GM12872 (cell line): ENCODE data around the gene PKIG.

ENCODE experiments used
- TF ChIP-seq, protein P1 (sequence below): IDR thresholded peaks from 3 replicates; pipeline ENCODE4 v1.5.1; 2011; ENCODE audit warnings: low read depth, mild to moderate bottlenecking, low read length, moderate library complexity; ENCODE audit not compliant: insufficient read depth

PKIG gene

GRCh38 chr20:44590980-44591778, 8.8 kb downstream of the PKIG start:
- TF ChIP-seq, protein P1, sequence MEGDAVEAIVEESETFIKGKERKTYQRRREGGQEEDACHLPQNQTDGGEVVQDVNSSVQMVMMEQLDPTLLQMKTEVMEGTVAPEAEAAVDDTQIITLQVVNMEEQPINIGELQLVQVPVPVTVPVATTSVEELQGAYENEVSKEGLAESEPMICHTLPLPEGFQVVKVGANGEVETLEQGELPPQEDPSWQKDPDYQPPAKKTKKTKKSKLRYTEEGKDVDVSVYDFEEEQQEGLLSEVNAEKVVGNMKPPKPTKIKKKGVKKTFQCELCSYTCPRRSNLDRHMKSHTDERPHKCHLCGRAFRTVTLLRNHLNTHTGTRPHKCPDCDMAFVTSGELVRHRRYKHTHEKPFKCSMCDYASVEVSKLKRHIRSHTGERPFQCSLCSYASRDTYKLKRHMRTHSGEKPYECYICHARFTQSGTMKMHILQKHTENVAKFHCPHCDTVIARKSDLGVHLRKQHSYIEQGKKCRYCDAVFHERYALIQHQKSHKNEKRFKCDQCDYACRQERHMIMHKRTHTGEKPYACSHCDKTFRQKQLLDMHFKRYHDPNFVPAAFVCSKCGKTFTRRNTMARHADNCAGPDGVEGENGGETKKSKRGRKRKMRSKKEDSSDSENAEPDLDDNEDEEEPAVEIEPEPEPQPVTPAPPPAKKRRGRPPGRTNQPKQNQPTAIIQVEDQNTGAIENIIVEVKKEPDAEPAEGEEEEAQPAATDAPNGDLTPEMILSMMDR = no peak

DNA sequence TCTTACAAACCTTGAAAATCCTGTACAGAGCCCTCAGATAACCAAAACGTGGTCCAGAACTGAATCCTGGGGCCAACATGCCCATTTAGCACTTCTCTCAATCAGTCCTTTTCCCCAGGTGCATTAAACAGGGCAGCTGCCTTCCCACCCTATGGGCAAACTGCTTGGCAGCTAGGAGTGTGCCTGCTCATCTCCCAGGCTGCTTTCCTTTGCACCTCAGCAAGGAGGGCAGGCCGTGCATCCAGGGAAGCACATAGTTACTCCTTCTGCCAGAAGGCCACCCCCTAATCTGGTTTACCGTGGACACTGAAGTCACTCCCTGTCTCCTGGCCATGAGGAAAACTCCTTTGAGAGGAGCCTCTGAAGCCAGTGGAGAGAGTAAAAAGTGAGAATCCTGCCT, 10.0 kb downstream of the PKIG start:
- TF ChIP-seq, protein P1 = no peak

- TF ChIP-seq, protein P1 = no peak
Observed at GRCh38 chr20:44593751-44594150, 11.4 kb downstream of the PKIG start.

GRCh38 chr20:44594730-44595129, 12.4 kb downstream of the PKIG start:
- TF ChIP-seq, protein P1 = no peak

GRCh38 chr20:44596010-44596409, 13.6 kb downstream of the PKIG start:
- TF ChIP-seq, protein P1 = no peak

DNA sequence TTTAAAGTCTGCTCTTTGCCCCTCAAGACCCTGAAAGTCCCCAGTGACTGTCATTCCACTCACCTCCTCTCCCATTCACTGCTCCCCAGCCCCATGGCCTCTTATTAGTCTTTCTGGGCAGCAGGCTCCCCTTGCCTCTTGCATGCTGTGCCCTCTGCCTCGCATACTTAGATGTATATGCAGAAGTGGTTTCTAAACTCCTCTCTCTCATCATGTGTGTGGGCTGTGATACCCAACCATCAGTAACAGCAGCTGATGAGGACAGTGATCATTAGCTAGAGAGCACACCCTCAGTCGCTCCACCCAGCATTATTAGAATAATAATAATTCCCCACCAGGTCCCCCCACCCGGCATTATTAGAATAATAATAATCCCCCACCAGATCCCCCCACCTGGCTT, 14.5 kb downstream of the PKIG start:
- TF ChIP-seq, protein P1 = no peak

DNA sequence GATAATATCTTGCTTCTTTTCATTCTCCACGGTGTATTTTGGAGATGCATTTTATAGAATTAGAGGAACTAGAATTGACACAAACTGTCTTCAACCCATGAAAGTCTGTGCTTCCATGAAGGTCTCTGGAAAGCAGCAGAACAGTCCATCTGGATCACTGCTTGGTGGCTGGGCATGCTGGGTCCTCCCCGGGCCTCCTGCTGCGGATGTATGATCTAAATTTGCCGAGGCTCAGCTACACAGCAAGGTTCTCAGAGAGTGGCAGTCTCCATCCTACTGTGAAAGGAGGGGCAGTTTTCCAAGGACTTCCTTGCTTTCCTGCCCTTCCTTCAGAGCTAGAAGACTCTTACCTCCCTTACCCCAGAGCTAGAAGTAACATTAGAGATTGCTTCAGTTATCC, 15.1 kb downstream of the PKIG start:
- TF ChIP-seq, protein P1 = no peak
